GM12878 (cell line): ENCODE data around the gene PNPLA3. TPM values are rescaled to one million over a fixed set of nuclear protein-coding genes. Genes with fewer than 3 reads are reported as not detected.

Experiments
- ATAC-seq: fragments of 200-7000 bp; cut with Tn5 transposase; 3 replicates; pipeline ENCODE4 v1.9.1; 2020; ENCODE audit warnings: mild to moderate bottlenecking, moderate library complexity
- BruUV-seq: library from RNA; stranded (reverse); fragments of 400-500 nt; replicated peaks from 2 replicates; lab custom pipeline; 2021; lab: Mats Ljungman, UMichigan
- CTCF ChIA-PET: fragments of 300-600 bp; sonication (Branson Sonifier 250); formaldehyde crosslinking; extraction: SDS; loops from one replicate; lab custom pipeline; 2021; ENCODE audit warnings: inconsistent platforms; lab: Yijun Ruan, JAX
- POLR2A ChIA-PET: fragments of 350-600 bp; formaldehyde crosslinking; extraction: SDS; loops from one replicate; lab custom pipeline; 2021; ENCODE audit warnings: inconsistent platforms; lab: Charles Lee
- RAD21 ChIA-PET: fragments of 300-600 bp; sonication (Branson Sonifier 250); formaldehyde crosslinking; loops from one replicate; lab custom pipeline; 2023; ENCODE audit warnings: antibody characterized with exemption; ENCODE audit not compliant: unreplicated experiment; lab: Charles Lee
- SMC1A ChIA-PET: fragments of 300-600 bp; sonication (Branson Sonifier 250); formaldehyde crosslinking; loops from one replicate; lab custom pipeline; 2023; ENCODE audit not compliant: unreplicated experiment, uncharacterized antibody; lab: Charles Lee
- DNase-seq: peaks from one replicate; pipeline ENCODE4 v3.0.0-alpha.2; 2011; ENCODE audit warnings: low read depth, low spot score
- FAIRE-seq: peaks from 3 replicates; lab custom pipeline; 2011; peaks lifted over from hg19 to GRCh38; lab: Jason Lieb, UNC
- H2AFZ ChIP-seq: 2 replicates; pipeline ENCODE4 v1.6.0; 2011; ENCODE audit warnings: low read depth, low read length, control low read depth; ENCODE audit not compliant: control insufficient read depth
- H3K27ac ChIP-seq: 2 replicates; pipeline ENCODE4 v1.5.1; 2011; ENCODE audit warnings: control low read depth; ENCODE audit not compliant: control insufficient read depth, insufficient read depth
- H3K27me3 ChIP-seq, 2 experiments: replicated peaks in 1 of 2; 2 replicates each; pipeline versions ENCODE4 v1.6.0 to v1.6.1; 2011; ENCODE audit warnings: low read length in 1 of 2; ENCODE audit not compliant: control insufficient read depth in 2 of 2, insufficient read depth in 2 of 2
- H3K36me3 ChIP-seq, 2 experiments: 2 replicates each; pipeline ENCODE4 v1.5.1; 2011; ENCODE audit warnings: low read length in 1 of 2; ENCODE audit not compliant: control insufficient read depth in 2 of 2, insufficient read depth in 2 of 2
- H3K4me1 ChIP-seq: 2 replicates; pipeline ENCODE4 v1.6.1; 2011; ENCODE audit warnings: mild to moderate bottlenecking, low read length, moderate library complexity, mixed read lengths; ENCODE audit not compliant: control insufficient read depth, insufficient read depth
- H3K4me2 ChIP-seq: 2 replicates; pipeline ENCODE4 v1.6.0; 2011; ENCODE audit warnings: control low read depth; ENCODE audit not compliant: control insufficient read depth, insufficient read depth
- H3K4me3 ChIP-seq: fragments of 200-600 bp; sonication (generic); 2 replicates; pipeline ENCODE4 v1.5.1; 2016
- H3K79me2 ChIP-seq: 2 replicates; pipeline ENCODE4 v1.6.0; 2011; ENCODE audit warnings: low read length; ENCODE audit not compliant: control insufficient read depth, insufficient read depth
- H3K9ac ChIP-seq: 2 replicates; pipeline ENCODE4 v1.8.0; 2011; ENCODE audit warnings: low read length, control low read depth, mixed read lengths; ENCODE audit not compliant: control insufficient read depth, insufficient read depth
- H3K9me3 ChIP-seq: replicated peaks from 3 replicates; pipeline ENCODE4 v1.5.1; 2011; ENCODE audit warnings: mild to moderate bottlenecking, low read length; ENCODE audit not compliant: control insufficient read depth, insufficient read depth
- H4K20me1 ChIP-seq: 2 replicates; pipeline ENCODE4 v1.6.0; 2011; ENCODE audit not compliant: control insufficient read depth, insufficient read depth
- LARP7 ChIP-seq: fragments of 450-650 bp; IDR thresholded peaks from 2 replicates; pipeline ENCODE4 v1.6.1; 2017; ENCODE audit warnings: mild to moderate bottlenecking
- MYC ChIP-seq: IDR thresholded peaks from 2 replicates; pipeline ENCODE4 v1.6.1; 2011; ENCODE audit warnings: mild to moderate bottlenecking, low read length, moderate library complexity, inconsistent platforms; ENCODE audit not compliant: insufficient read depth, insufficient replicate concordance, insufficient read length, severe bottlenecking
- PBX3 ChIP-seq: IDR thresholded peaks from 2 replicates; pipeline ENCODE4 v1.6.1; 2011; ENCODE audit warnings: mild to moderate bottlenecking, low read depth, low read length, moderate library complexity; ENCODE audit not compliant: insufficient replicate concordance
- POLR2AphosphoS5 ChIP-seq: IDR thresholded peaks from 2 replicates; pipeline ENCODE4 v1.6.1; 2011; ENCODE audit warnings: mild to moderate bottlenecking, low read length, inconsistent platforms
- USF1 ChIP-seq: IDR thresholded peaks from 2 replicates; pipeline ENCODE4 v1.6.1; 2011; ENCODE audit warnings: borderline replicate concordance, low read depth, mild to moderate bottlenecking, moderate library complexity, mixed read lengths, low read length; ENCODE audit not compliant: insufficient read depth; ENCODE audit errors: extremely low read length
- ZNF274 ChIP-seq: IDR thresholded peaks from one replicate; pipeline ENCODE4 v1.8.0; 2011; ENCODE audit not compliant: insufficient read length, insufficient read depth
- WGBS: methylation state at CpG from one replicate; pipeline ENCODE4 v1.1.6; 2016; ENCODE audit warnings: low lambda C conversion rate; ENCODE audit not compliant: insufficient replicate concordance, insufficient coverage; ENCODE audit errors: missing lambda C conversion rate; 5-methylcytosine and 5-hydroxymethylcytosine counted together
- in situ Hi-C: fragments of 300-500 bp; cut with MboI; formaldehyde crosslinking; loops from 9 replicates; pipeline ENCODE4 v1.14.3; 2018; ENCODE audit warnings: mixed read lengths
- intact Hi-C: fragments of 100-400 bp; cut with micrococcal nuclease; formaldehyde crosslinking; loops from one replicate; pipeline ENCODE4 v1.14.2; 2022; ENCODE audit not compliant: unreplicated experiment
- polyA plus RNA-seq, 11 experiments: library from polyadenylated mRNA; depleted of rRNA in 4 of 11; unstranded in 6 of 11; stranded (reverse) in 5 of 11; fragments of >200 nt; fragmentation: Nextera tagmentation in 4 of 11; fragmentation: Illumina TruSeq in 1 of 11; extraction: Ambion mirVana in 4 of 11; extraction: Trizol in 1 of 11; gene quantifications; 1 replicate in 1 of 11; 2 replicates in 10 of 11; pipeline versions ENCODE4 v1.2.1 to v1.2.3, GENCODE V29; 2011 to 2016; ENCODE audit warnings: inconsistent platforms in 2 of 11, missing spikeins in 2 of 11, low read depth in 1 of 11
- total RNA-seq, 4 experiments: library from RNA; depleted of rRNA in 3 of 4; stranded (reverse); fragments of >200 nt in 3 of 4; fragmentation: Illumina TruSeq in 1 of 4; extraction: Trizol in 1 of 4; gene quantifications; 2 replicates each; pipeline versions ENCODE4 v1.2.1 to v1.2.3, GENCODE V29; 2013 to 2021

The PNPLA3 gene
- total and polyA plus RNA-seq, 10 of the 15 experiments (the other 5 are each of a cell fraction or from before 2014, with no cell fraction given) = 0.05 to 0.08 TPM; not detected in 8

- no peak for TF ChIP-seq PBX3
- no peak for TF ChIP-seq ZNF274
- TF ChIP-seq LARP7 = no peak
- TF ChIP-seq MYC = no peak
Measured at GRCh38 chr22:43880541-43880991, 43.0 kb upstream of the PNPLA3 start (continued).

GRCh38 chr22:43881091-43882061 lies 42.2 kb upstream of the PNPLA3 start:
- in situ Hi-C loops = no loop called here
- Histone ChIP-seq H2AFZ (no peak overlapping the region), H3K79me2 (no peaks in the 10 kb centered on the region), H3K27ac (no peak overlapping the region)
- TF ChIP-seq POLR2AphosphoS5 = no peak
- TF ChIP-seq USF1 = peak; percentile 38
- TF ChIP-seq, all 136 proteins: peak for 1
- RAD21 ChIA-PET = no interaction called here
- Histone ChIP-seq H3K4me2 (no peak overlapping the region), H3K9me3 (no peaks in the 10 kb centered on the region), H3K4me1 (peaks cover 9% of the 10 kb centered on the region), H3K36me3 (no peaks in the 10 kb centered on the region), H3K9ac (no peak overlapping the region), H4K20me1 (no peaks in the 10 kb centered on the region), H3K4me3 (no peak overlapping the region), H3K27me3 (peaks cover 1 to 4% of the 10 kb centered on the region in 2 experiments; a peak in 2 of 4 replicates)
- no TSS peak for BruUV-seq
- no peak for DNase-seq
- WGBS = 22% methylated on average over 19 of the region's 19 CpGs
- SMC1A ChIA-PET = no interaction called here
- FAIRE-seq = no peak
- CTCF ChIA-PET = interaction anchor here (1.1 kb wide), 1 partner anchor 17 kb away, joined by 3 read pairs; no protein-coding TSS in a partner anchor
- POLR2A ChIA-PET = no interaction called here
- intact Hi-C loops = loop anchor here (10.0 kb wide), 1 partner anchor 137 kb away; no protein-coding TSS in a partner anchor
- no peak for ATAC-seq
